GM23248 (cell line): ENCODE data around the gene SLC6A11.

Source experiments
- EZH2 ChIP-seq: fragments of 200-600 bp; sonication (generic); IDR thresholded peaks from 2 replicates; pipeline ENCODE4 v1.6.1; 2018; ENCODE audit warnings: antibody characterized with exemption, mild to moderate bottlenecking; ENCODE audit not compliant: insufficient read depth, poor library complexity, severe bottlenecking
- EZH2phosphoT487 ChIP-seq: fragments of 200-600 bp; sonication (generic); IDR thresholded peaks from 2 replicates; pipeline ENCODE4 v1.6.1; 2018; ENCODE audit warnings: antibody characterized with exemption, moderate library complexity, mild to moderate bottlenecking, low read depth; ENCODE audit not compliant: insufficient read depth

DNA sequence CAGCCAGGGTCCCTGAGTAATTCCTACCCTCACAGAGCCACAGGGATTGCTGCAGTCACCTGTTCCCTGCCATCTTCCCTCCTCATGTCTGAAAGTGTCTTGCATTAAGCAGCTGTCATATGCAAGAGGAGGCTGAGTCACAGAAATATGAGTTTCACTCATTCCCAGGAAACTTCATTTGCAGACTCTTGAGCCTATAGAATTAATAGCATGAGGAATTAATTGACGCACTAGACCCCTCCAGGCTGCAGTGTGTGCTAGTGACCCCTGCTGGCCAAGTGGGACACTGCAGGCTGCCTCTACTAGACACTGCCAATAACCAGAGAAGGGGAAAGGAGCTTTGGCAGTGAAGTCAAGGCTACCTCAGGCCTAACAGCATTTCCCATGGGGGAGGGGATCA lies 125.9 kb downstream of the SLC6A11 start:
- TF ChIP-seq EZH2 (no peak), EZH2phosphoT487 (no peak)
